OCI-LY1 (cell line): ENCODE results near the gene TBXAS1.

Experiments
- H2AFZ ChIP-seq: fragments of 200-600 bp; sonication (generic), shearing (Covaris generic); 2 replicates; pipeline ENCODE4 v1.6.0; 2014; ENCODE audit warnings: antibody characterized with exemption, mild to moderate bottlenecking, low read length
- H3F3A ChIP-seq: fragments of 200-600 bp; sonication (generic), shearing (Covaris generic); 2 replicates; pipeline ENCODE4 v1.6.0; 2014; ENCODE audit warnings: mild to moderate bottlenecking, antibody characterized with exemption, low read length, moderate library complexity; ENCODE audit not compliant: insufficient read depth
- H3K27ac ChIP-seq: fragments of 200-600 bp; sonication (generic); 2 replicates; pipeline ENCODE4 v1.5.1; 2014; ENCODE audit warnings: low read length, mixed run types, mild to moderate bottlenecking, low read depth; ENCODE audit not compliant: poor library complexity, severe bottlenecking
- H3K27me3 ChIP-seq: fragments of 200-600 bp; sonication (generic); 2 replicates; pipeline ENCODE4 v1.6.0; 2014; ENCODE audit warnings: antibody characterized with exemption, mild to moderate bottlenecking, low read length, moderate library complexity; ENCODE audit not compliant: insufficient read depth
- H3K36me3 ChIP-seq: fragments of 200-600 bp; sonication (generic); 2 replicates; pipeline ENCODE4 v1.6.1; 2014; ENCODE audit warnings: mild to moderate bottlenecking, antibody characterized with exemption, low read length, moderate library complexity, mixed read lengths; ENCODE audit not compliant: insufficient read depth
- H3K4me1 ChIP-seq: fragments of 200-600 bp; sonication (generic); 2 replicates; pipeline ENCODE4 v1.5.1; 2014; ENCODE audit warnings: mild to moderate bottlenecking, low read length, moderate library complexity; ENCODE audit not compliant: insufficient read depth, severe bottlenecking
- H3K4me2 ChIP-seq: fragments of 200-600 bp; sonication (generic), shearing (Covaris generic); 2 replicates; pipeline ENCODE4 v1.6.1; 2014; ENCODE audit warnings: low read length
- H3K4me3 ChIP-seq: fragments of 200-600 bp; sonication (generic); 2 replicates; pipeline ENCODE4 v1.5.1; 2014; ENCODE audit warnings: low read length, low read depth, mild to moderate bottlenecking, mixed read lengths; ENCODE audit not compliant: poor library complexity, severe bottlenecking
- H3K79me2 ChIP-seq: fragments of 200-600 bp; shearing (Covaris generic); 2 replicates; pipeline ENCODE4 v1.6.1; 2016; ENCODE audit warnings: mixed run types, low read length, mixed read lengths; ENCODE audit not compliant: insufficient read depth
- H3K9ac ChIP-seq: fragments of 200-600 bp; sonication (generic), shearing (Covaris generic); 2 replicates; pipeline ENCODE4 v1.6.1; 2014; ENCODE audit warnings: mild to moderate bottlenecking, low read length, mixed read lengths
- H3K9me2 ChIP-seq: fragments of 200-600 bp; sonication (generic), shearing (Covaris generic); 2 replicates; pipeline ENCODE4 v1.6.1; 2014; ENCODE audit warnings: low read depth, mild to moderate bottlenecking, low read length, mixed read lengths
- H3K9me3 ChIP-seq: fragments of 200-600 bp; shearing (Covaris generic); 2 replicates; pipeline ENCODE4 v1.6.1; 2014; ENCODE audit warnings: low read length, mixed read lengths
- H4K20me1 ChIP-seq: fragments of 200-600 bp; sonication (generic), shearing (Covaris generic); 2 replicates; pipeline ENCODE4 v1.6.0; 2016; ENCODE audit warnings: mild to moderate bottlenecking, low read length; ENCODE audit not compliant: insufficient read depth
- EZH2 ChIP-seq: fragments of 200-600 bp; sonication (generic), shearing (Covaris generic); IDR thresholded peaks from 2 replicates; pipeline ENCODE4 v1.8.0; 2017; ENCODE audit warnings: borderline replicate concordance, mixed run types, mild to moderate bottlenecking, antibody characterized with exemption, low read length, moderate library complexity, mixed read lengths
- TF ChIP-seq, protein P1 (sequence below): fragments of 200-600 bp; sonication (generic), shearing (Covaris generic); IDR thresholded peaks from 2 replicates; pipeline ENCODE4 v1.5.1; 2017; ENCODE audit warnings: mild to moderate bottlenecking, antibody characterized with exemption, low read length, moderate library complexity, mixed read lengths

Gene TBXAS1

GRCh38 chr7:139958599-139959284 lies 129.7 kb downstream of the TBXAS1 start:
- no peaks in the 10 kb centered on the region for H3K36me3 ChIP-seq
- H2AFZ ChIP-seq: no peak overlapping the region
- TF ChIP-seq EZH2: no peak
- TF ChIP-seq, protein P1, sequence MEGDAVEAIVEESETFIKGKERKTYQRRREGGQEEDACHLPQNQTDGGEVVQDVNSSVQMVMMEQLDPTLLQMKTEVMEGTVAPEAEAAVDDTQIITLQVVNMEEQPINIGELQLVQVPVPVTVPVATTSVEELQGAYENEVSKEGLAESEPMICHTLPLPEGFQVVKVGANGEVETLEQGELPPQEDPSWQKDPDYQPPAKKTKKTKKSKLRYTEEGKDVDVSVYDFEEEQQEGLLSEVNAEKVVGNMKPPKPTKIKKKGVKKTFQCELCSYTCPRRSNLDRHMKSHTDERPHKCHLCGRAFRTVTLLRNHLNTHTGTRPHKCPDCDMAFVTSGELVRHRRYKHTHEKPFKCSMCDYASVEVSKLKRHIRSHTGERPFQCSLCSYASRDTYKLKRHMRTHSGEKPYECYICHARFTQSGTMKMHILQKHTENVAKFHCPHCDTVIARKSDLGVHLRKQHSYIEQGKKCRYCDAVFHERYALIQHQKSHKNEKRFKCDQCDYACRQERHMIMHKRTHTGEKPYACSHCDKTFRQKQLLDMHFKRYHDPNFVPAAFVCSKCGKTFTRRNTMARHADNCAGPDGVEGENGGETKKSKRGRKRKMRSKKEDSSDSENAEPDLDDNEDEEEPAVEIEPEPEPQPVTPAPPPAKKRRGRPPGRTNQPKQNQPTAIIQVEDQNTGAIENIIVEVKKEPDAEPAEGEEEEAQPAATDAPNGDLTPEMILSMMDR: no peak
- no peak overlapping the region for H3K4me3 ChIP-seq
- H3K9me3 ChIP-seq: no peaks in the 10 kb centered on the region
- H3K79me2 ChIP-seq: no peaks in the 10 kb centered on the region
- H3F3A ChIP-seq: no peaks in the 10 kb centered on the region
- H3K4me1 ChIP-seq: no peaks in the 10 kb centered on the region
- H3K27me3 ChIP-seq: peaks cover 4% of the 10 kb centered on the region; the same call in 1 of the 2 replicates
- no peaks in the 10 kb centered on the region for H3K9me2 ChIP-seq
- no peak overlapping the region for H3K4me2 ChIP-seq
- no peak overlapping the region for H3K27ac ChIP-seq
- no peak overlapping the region for H3K9ac ChIP-seq
- H4K20me1 ChIP-seq: no peaks in the 10 kb centered on the region

GRCh38 chr7:139959285-139959628 lies 130.2 kb downstream of the TBXAS1 start:
- Histone ChIP-seq H3K9ac (no peak overlapping the region), H3K27me3 (peaks cover 1% of the 10 kb centered on the region; the same call in 1 of the 2 replicates), H4K20me1 (no peaks in the 10 kb centered on the region), H3K79me2 (no peaks in the 10 kb centered on the region), H3K9me2 (no peaks in the 10 kb centered on the region), H3K4me2 (no peak overlapping the region), H3K4me1 (no peaks in the 10 kb centered on the region), H2AFZ (no peak overlapping the region), H3K4me3 (no peak overlapping the region), H3F3A (no peaks in the 10 kb centered on the region), H3K9me3 (no peaks in the 10 kb centered on the region), H3K27ac (no peak overlapping the region), H3K36me3 (no peaks in the 10 kb centered on the region)
- TF ChIP-seq, protein P1: no peak
- no peak for TF ChIP-seq EZH2

DNA sequence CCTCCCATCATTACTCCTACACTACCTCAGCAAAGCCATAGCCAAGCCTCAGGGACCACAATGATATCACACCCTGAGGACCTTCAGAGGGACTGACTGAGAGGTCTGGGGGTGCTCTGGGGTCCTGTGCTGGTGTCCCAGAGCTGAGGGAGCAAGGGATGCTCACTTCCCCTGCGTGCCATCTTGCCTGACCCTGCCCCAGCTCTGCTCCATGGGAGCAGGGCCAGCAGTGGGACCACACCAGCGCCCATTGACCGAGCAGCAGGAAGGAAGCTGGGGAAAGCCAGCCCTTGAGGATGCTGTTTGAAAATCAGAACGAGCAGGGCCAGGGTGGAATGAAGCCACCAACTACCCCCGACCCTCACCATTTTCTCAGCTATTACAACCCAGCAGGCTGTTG lies 130.7 kb downstream of the TBXAS1 start:
- no peaks in the 10 kb centered on the region for H4K20me1 ChIP-seq
- H3K36me3 ChIP-seq: no peaks in the 10 kb centered on the region
- no peaks in the 10 kb centered on the region for H3K4me1 ChIP-seq
- H3K9ac ChIP-seq: no peak overlapping the region
- no peaks in the 10 kb centered on the region for H3K79me2 ChIP-seq
- no peak overlapping the region for H2AFZ ChIP-seq
- no peaks in the 10 kb centered on the region for H3F3A ChIP-seq
- H3K27ac ChIP-seq: no peak overlapping the region
- H3K4me3 ChIP-seq: no peak overlapping the region
- no peak for TF ChIP-seq EZH2
- TF ChIP-seq, protein P1: no peak
- no peaks in the 10 kb centered on the region for H3K9me3 ChIP-seq
- H3K9me2 ChIP-seq: no peaks in the 10 kb centered on the region
- H3K27me3 ChIP-seq: no peaks in the 10 kb centered on the region
- no peak overlapping the region for H3K4me2 ChIP-seq
